ENCODE data around the gene NME4. TPM values are rescaled to one million over a fixed set of nuclear protein-coding genes. Genes with fewer than 3 reads are reported as not detected.
"Not testable (repeated sequence)": the region's sequence is repeated elsewhere in the genome, so short reads cannot be mapped to it uniquely, and the experiment has no call there.

Gene NME4
- polyA plus RNA-seq, 2 of the 4 experiments (the other 2 are of a cell fraction) = 239 to 349 TPM

- POLR2A ChIA-PET = no interaction called here
- 96% methylated on average over 16 of the region's 26 CpGs for WGBS (ENCODE audit: missing lambda C conversion rate)
- DNase-seq (ENCODE audit: low read depth in 1 of 2, low spot score in 1 of 2) (no peak), ATAC-seq (no peak), FAIRE-seq (no peak)
- Histone ChIP-seq H3K27ac (no peak overlapping the region), H3K4me1 (no peaks in the 10 kb centered on the region), H3K4me2 (no peak overlapping the region), H3K4me3 (no peak overlapping the region), H3K9me3 (no peaks in the 10 kb centered on the region)
- TF ChIP-seq FOXS1 (CRISPR knock-in tag; IDR thresholded peaks at IDR 0.05) = no peak
- no peak for TF ChIP-seq KDM1A (IDR thresholded peaks at IDR 0.05; ENCODE audit: low read depth)
- no peak for TF ChIP-seq JUNB (IDR thresholded peaks at IDR 0.05)
- TF ChIP-seq CBX8 (IDR thresholded peaks at IDR 0.05) = no peak
- no peak for TF ChIP-seq CBX2 (IDR thresholded peaks at IDR 0.05; ENCODE audit: borderline replicate concordance, low read depth)
- no peak for TF ChIP-seq ZFP36 (IDR thresholded peaks at IDR 0.05; ENCODE audit: borderline replicate concordance, partially characterized antibody)
- no peak for TF ChIP-seq TFCP2L1 (CRISPR knock-in tag; IDR thresholded peaks at IDR 0.05)
- no peak for TF ChIP-seq NR3C1 (IDR thresholded peaks at IDR 0.05)
- TF ChIP-seq BCL3 (IDR thresholded peaks at IDR 0.05) = no peak
- no peak for TF ChIP-seq RNF2 (IDR thresholded peaks at IDR 0.05; ENCODE audit: borderline replicate concordance, low read depth)
- no peak for TF ChIP-seq JUN (IDR thresholded peaks at IDR 0.05)
- TF ChIP-seq USF2 (IDR thresholded peaks at IDR 0.05) = no peak
- CTCF ChIA-PET = interaction anchor here (0.8 kb wide), 1 partner anchor 71 kb away, joined by 4 read pairs; no protein-coding TSS in a partner anchor
Measured at GRCh38 chr16:411576-412265, 14.7 kb downstream of the NME4 start.

DNA sequence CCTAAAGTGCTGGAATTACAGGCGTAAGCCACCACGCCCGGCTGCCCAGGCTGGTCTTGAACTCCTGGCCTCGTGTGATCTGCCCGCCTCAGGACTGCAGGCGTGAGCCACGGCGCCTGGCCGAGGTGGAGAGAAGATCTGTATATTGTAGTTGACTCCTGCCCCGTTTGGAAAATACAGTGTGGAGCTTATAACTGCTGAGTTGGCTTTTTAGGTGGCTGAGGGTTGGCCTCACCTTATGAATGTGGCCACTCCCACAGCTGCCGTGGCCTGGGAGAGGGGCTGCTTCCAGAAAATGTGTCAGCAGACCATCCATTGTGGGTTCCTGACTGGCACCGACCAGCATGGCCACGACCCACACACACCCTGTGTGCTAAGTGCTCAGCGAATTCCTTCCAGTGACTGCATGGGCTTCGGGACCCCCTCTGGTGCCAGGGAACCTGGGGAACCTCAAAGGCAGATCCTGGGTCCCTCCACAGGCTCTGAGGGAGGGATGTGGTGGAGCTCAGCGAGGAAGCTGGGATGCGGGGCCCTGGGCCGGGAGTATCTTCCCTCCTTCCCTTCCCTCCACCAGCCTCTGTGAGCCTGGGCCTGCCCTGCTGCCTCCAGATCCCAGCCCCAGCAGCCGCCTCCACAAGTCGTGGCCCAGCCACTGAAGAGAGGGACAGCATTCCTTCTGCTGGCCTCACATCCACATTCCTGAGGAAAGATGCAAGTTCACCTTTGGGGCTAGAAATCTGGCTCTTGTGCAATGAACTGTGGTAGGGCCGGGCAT, 17.6 kb downstream of the NME4 start:
- POLR2A ChIA-PET = interaction anchor here (0.9 kb wide), 1 partner anchor 13 kb away, joined by 3 read pairs; the partner anchor contains the start of gene DECR2
- no peak overlapping the region for H3K27ac ChIP-seq
- H3K4me1 ChIP-seq = no peaks in the 10 kb centered on the region
- CTCF ChIA-PET = interaction anchor here (1.3 to 1.6 kb wide), 2 partner anchors 9 to 349 kb away, joined by 3 to 5 read pairs; no protein-coding TSS in a partner anchor
- H3K9me3 ChIP-seq = no peaks in the 10 kb centered on the region
- H3K4me2 ChIP-seq = no peak overlapping the region
- H3K4me3 ChIP-seq = no peak overlapping the region
- 83% methylated on average over 21 of the region's 21 CpGs for WGBS (ENCODE audit: missing lambda C conversion rate)
- TF ChIP-seq MAFK (IDR thresholded peaks at IDR 0.05; ENCODE audit: partially characterized antibody) (peak; percentile 95), CHD2 (IDR thresholded peaks at IDR 0.05; ENCODE audit: low read length, partially characterized antibody) (no peak)
- DNase-seq (ENCODE audit: low read depth in 1 of 2, low spot score in 1 of 2) = no peak
- FAIRE-seq = no peak
- ATAC-seq = peak in 1 of 2 experiments; percentile 22; a peak in 2 of 6 replicates

- H3K4me2 ChIP-seq; H3K9me3 ChIP-seq; H3K4me1 ChIP-seq; FAIRE-seq; H3K27ac ChIP-seq; POLR2A ChIA-PET; H3K4me3 ChIP-seq; DNase-seq (ENCODE audit: low read depth in 1 of 2, low spot score in 1 of 2); ATAC-seq: not testable (repeated sequence)
- 89% methylated on average over 3 of the region's 3 CpGs for WGBS (ENCODE audit: missing lambda C conversion rate)
- peak; percentile 65; the same call in 1 of the 2 replicates for TF ChIP-seq ZC3H11A (IDR thresholded peaks at IDR 0.05)
- CTCF ChIA-PET = interaction anchor here (0.6 to 1.6 kb wide), 2 partner anchors 9 to 298 kb away, joined by 5 read pairs; no protein-coding TSS in a partner anchor
Measured at GRCh38 chr16:415170-415498, 18.1 kb downstream of the NME4 start.

GRCh38 chr16:422179-422578, 25.2 kb downstream of the NME4 start:
- POLR2A ChIA-PET; H3K27ac ChIP-seq; FAIRE-seq; H3K4me2 ChIP-seq; DNase-seq (ENCODE audit: low read depth in 1 of 2, low spot score in 1 of 2); H3K4me3 ChIP-seq; ATAC-seq; H3K9me3 ChIP-seq: not testable (repeated sequence)
- H3K4me1 ChIP-seq = peaks cover 21% of the 10 kb centered on the region
- CTCF ChIA-PET = interaction anchor here (0.6 kb wide), 1 partner anchor 139 kb away, joined by 3 read pairs; no protein-coding TSS in a partner anchor
- 93% methylated on average over 13 of the region's 13 CpGs for WGBS (ENCODE audit: missing lambda C conversion rate)
